ENCODE data around the gene IFITM5. TPM values are rescaled to one million over a fixed set of nuclear protein-coding genes. Genes with fewer than 3 reads are reported as not detected.

The IFITM5 gene
- polyA plus RNA-seq, 1 donor from 2014 or later, result not detected

- no peaks in the 10 kb centered on the region for H3F3A ChIP-seq (ENCODE audit: insufficient read depth, low read length, poor library complexity, severe bottlenecking)
- H3K9me3 ChIP-seq (ENCODE audit: low read length), result no peaks in the 10 kb centered on the region
- H3K9ac ChIP-seq (ENCODE audit: low read length), result no peak within 1 kb of the TSS
- no peak for TF ChIP-seq CTCF (IDR thresholded peaks at IDR 0.05; ENCODE audit: poor library complexity, severe bottlenecking)
- no peak for TF ChIP-seq SMC3 (conservative IDR thresholded peaks at IDR 0.05; ENCODE audit: poor library complexity)
- no peak for TF ChIP-seq EP300 (conservative IDR thresholded peaks at IDR 0.05; ENCODE audit: poor library complexity, severe bottlenecking)
- no peak for TF ChIP-seq TAF1 (IDR thresholded peaks at IDR 0.05; ENCODE audit: low read depth)
- H3K9me2 ChIP-seq (ENCODE audit: insufficient read depth, low read length), result no peaks in the 10 kb centered on the region
- H4K20me1 ChIP-seq (ENCODE audit: insufficient read depth), result no peaks in the 10 kb centered on the region
- H3K27me3 ChIP-seq (ENCODE audit: insufficient read depth, low read depth, low read length), result no peaks in the 10 kb centered on the region
- H2AFZ ChIP-seq (ENCODE audit: low read depth, low read length), result no peak within 1 kb of the TSS
- H3K36me3 ChIP-seq (ENCODE audit: insufficient read depth, low read length), result no peaks in the 10 kb centered on the region
- H3K79me2 ChIP-seq (replicated peaks; ENCODE audit: insufficient read depth, low read length), result no peaks in the 10 kb centered on the region
- no peak within 1 kb of the TSS for H3K4me3 ChIP-seq (ENCODE audit: low read length)
- H3K27ac ChIP-seq (ENCODE audit: low read length), result no peak within 1 kb of the TSS
- H3K4me2 ChIP-seq (ENCODE audit: low read length), result no peak within 1 kb of the TSS
Observed at GRCh38 chr11:313787-314553, 14.6 kb upstream of the IFITM5 start, which contains the start of gene IFITM1. Gene IFITM1 (plus strand): TSS chr11:314040. CDS start chr11:314171, 131 bp downstream.

DNA sequence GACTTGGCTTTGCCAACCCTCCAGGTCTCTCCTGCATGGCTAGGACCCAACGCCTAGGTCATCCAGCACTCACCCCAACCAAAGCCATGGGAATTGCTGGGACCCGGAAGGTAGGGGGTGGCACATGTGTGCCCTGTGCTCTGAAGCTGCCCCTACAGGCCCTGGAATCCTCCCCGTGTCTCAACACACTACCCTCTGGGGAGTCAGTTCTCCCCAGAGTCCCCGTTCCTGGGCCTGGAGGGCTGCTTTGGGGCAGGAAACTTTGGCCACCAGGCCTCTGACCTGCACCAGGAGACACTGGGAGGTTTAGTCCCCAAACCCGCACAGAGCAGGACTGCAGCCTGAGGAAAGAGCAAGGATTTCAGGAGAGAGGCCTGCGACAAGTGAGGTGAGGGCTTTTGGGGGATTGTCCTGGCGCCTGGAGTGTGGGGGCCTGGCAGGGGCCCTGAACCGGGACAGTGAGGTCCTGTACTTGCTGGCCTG, 14.0 kb upstream of the IFITM5 start:
- Histone ChIP-seq H3K4me2 (ENCODE audit: low read length) (no peak overlapping the region), H2AFZ (ENCODE audit: low read depth, low read length) (no peak overlapping the region), H3K27me3 (ENCODE audit: insufficient read depth, low read depth, low read length) (no peaks in the 10 kb centered on the region), H4K20me1 (ENCODE audit: insufficient read depth) (no peaks in the 10 kb centered on the region), H3K9ac (ENCODE audit: low read length) (no peak overlapping the region), H3K9me3 (ENCODE audit: low read length) (no peaks in the 10 kb centered on the region), H3K4me3 (ENCODE audit: low read length) (no peak overlapping the region), H3K79me2 (replicated peaks; ENCODE audit: insufficient read depth, low read length) (no peaks in the 10 kb centered on the region), H3K36me3 (ENCODE audit: insufficient read depth, low read length) (no peaks in the 10 kb centered on the region), H3K9me2 (ENCODE audit: insufficient read depth, low read length) (no peaks in the 10 kb centered on the region), H3K27ac (ENCODE audit: low read length) (no peak overlapping the region), H3F3A (ENCODE audit: insufficient read depth, low read length, poor library complexity, severe bottlenecking) (no peaks in the 10 kb centered on the region)
- TF ChIP-seq, protein P1, sequence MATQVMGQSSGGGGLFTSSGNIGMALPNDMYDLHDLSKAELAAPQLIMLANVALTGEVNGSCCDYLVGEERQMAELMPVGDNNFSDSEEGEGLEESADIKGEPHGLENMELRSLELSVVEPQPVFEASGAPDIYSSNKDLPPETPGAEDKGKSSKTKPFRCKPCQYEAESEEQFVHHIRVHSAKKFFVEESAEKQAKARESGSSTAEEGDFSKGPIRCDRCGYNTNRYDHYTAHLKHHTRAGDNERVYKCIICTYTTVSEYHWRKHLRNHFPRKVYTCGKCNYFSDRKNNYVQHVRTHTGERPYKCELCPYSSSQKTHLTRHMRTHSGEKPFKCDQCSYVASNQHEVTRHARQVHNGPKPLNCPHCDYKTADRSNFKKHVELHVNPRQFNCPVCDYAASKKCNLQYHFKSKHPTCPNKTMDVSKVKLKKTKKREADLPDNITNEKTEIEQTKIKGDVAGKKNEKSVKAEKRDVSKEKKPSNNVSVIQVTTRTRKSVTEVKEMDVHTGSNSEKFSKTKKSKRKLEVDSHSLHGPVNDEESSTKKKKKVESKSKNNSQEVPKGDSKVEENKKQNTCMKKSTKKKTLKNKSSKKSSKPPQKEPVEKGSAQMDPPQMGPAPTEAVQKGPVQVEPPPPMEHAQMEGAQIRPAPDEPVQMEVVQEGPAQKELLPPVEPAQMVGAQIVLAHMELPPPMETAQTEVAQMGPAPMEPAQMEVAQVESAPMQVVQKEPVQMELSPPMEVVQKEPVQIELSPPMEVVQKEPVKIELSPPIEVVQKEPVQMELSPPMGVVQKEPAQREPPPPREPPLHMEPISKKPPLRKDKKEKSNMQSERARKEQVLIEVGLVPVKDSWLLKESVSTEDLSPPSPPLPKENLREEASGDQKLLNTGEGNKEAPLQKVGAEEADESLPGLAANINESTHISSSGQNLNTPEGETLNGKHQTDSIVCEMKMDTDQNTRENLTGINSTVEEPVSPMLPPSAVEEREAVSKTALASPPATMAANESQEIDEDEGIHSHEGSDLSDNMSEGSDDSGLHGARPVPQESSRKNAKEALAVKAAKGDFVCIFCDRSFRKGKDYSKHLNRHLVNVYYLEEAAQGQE (IDR thresholded peaks at IDR 0.05; ENCODE audit: borderline replicate concordance), result no peak
- TF ChIP-seq EP300 (conservative IDR thresholded peaks at IDR 0.05; ENCODE audit: poor library complexity, severe bottlenecking) (no peak), CTCF (IDR thresholded peaks at IDR 0.05; ENCODE audit: poor library complexity, severe bottlenecking) (no peak), POLR2AphosphoS5 (IDR thresholded peaks at IDR 0.05) (no peak), MXI1 (conservative IDR thresholded peaks at IDR 0.05; ENCODE audit: poor library complexity, severe bottlenecking) (no peak)
